Bronchial epithelial cell (primary cell): ENCODE measurements around the gene DSCAML1. TPM values are rescaled to one million over a fixed set of nuclear protein-coding genes. Genes with fewer than 3 reads are reported as not detected.
A peak's percentile ranks its signal among the peaks of the same experiment; 100 is the strongest.

Experiments used
- DNase-seq: peaks from one replicate; pipeline ENCODE4 v3.0.0-alpha.2; 2010; ENCODE audit warnings: low read depth
- FAIRE-seq: peaks from 2 replicates; lab custom pipeline; 2011; peaks lifted over from hg19 to GRCh38; lab: Jason Lieb, UNC
- H3K27me3 ChIP-seq: 2 replicates; pipeline ENCODE4 v1.5.1; 2011; ENCODE audit warnings: low read length; ENCODE audit not compliant: control insufficient read depth, insufficient read depth
- H3K36me3 ChIP-seq: 2 replicates; pipeline ENCODE4 v1.5.1; 2011; ENCODE audit warnings: low read length; ENCODE audit not compliant: control insufficient read depth, insufficient read depth
- H3K4me3 ChIP-seq: 2 replicates; pipeline ENCODE4 v1.5.1; 2011; ENCODE audit warnings: mild to moderate bottlenecking, low read depth, low read length, control low read depth
- CTCF ChIP-seq: IDR thresholded peaks from 2 replicates; pipeline ENCODE4 v1.5.1; 2011; ENCODE audit warnings: mild to moderate bottlenecking, moderate library complexity, low read length, control low read depth, inconsistent platforms; ENCODE audit not compliant: insufficient read depth, severe bottlenecking
- total RNA-seq: library from RNA; depleted of rRNA; stranded (reverse); fragments of >200 nt; gene quantifications from 2 replicates; pipeline ENCODE4 v1.2.1, GENCODE V29; 2014

Gene DSCAML1
- total RNA-seq, 1 donor from 2014 or later: under 0.01 TPM

- H3K36me3 ChIP-seq: no peaks in the 10 kb centered on the region
- DNase-seq (no peak), FAIRE-seq (no peak)
- peaks cover 2% of the 10 kb centered on the region for H3K27me3 ChIP-seq
- no peak for TF ChIP-seq CTCF
- no peak overlapping the region for H3K4me3 ChIP-seq
Observed at GRCh38 chr11:117633976-117634755, 162.8 kb downstream of the DSCAML1 start.

- no peak for TF ChIP-seq CTCF
Observed at GRCh38 chr11:117633186-117633754, 163.7 kb downstream of the DSCAML1 start.

GRCh38 chr11:117632306-117632705 is 164.7 kb downstream of the DSCAML1 start:
- H3K27me3 ChIP-seq: peaks cover 2% of the 10 kb centered on the region
- no peak overlapping the region for H3K4me3 ChIP-seq
- TF ChIP-seq CTCF: no peak
- DNase-seq (no peak), FAIRE-seq (no peak)
- no peaks in the 10 kb centered on the region for H3K36me3 ChIP-seq

More at GRCh38 chr11:117633186-117633754, 163.7 kb downstream of the DSCAML1 start:
- Histone ChIP-seq H3K27me3 (peaks cover 2% of the 10 kb centered on the region), H3K4me3 (no peak overlapping the region), H3K36me3 (no peaks in the 10 kb centered on the region)
- no peak for FAIRE-seq
- DNase-seq: no peak

GRCh38 chr11:117631336-117632140 is 165.5 kb downstream of the DSCAML1 start:
- peak; percentile 52 for FAIRE-seq
- DNase-seq: no peak
- TF ChIP-seq CTCF: no peak
- Histone ChIP-seq H3K36me3 (no peaks in the 10 kb centered on the region), H3K4me3 (no peak overlapping the region), H3K27me3 (peaks cover 2% of the 10 kb centered on the region)

- H3K4me3 ChIP-seq: no peak overlapping the region
- FAIRE-seq: no peak
- no peak for TF ChIP-seq CTCF
- peaks cover 2% of the 10 kb centered on the region for H3K27me3 ChIP-seq
- no peaks in the 10 kb centered on the region for H3K36me3 ChIP-seq
- no peak for DNase-seq
Observed at GRCh38 chr11:117629891-117630538, 167.0 kb downstream of the DSCAML1 start.
